GM12864 (cell line): ENCODE measurements around the gene RTP5.
A peak's percentile ranks its signal among the peaks of the same experiment; 100 is the strongest.
"Not testable (repeated sequence)": the region's sequence is repeated elsewhere in the genome, so short reads cannot be mapped to it uniquely, and the experiment has no call there.

Experiments used
- DNase-seq: peaks from one replicate; pipeline ENCODE4 v3.0.0-alpha.2; 2011; ENCODE audit warnings: low read depth
- H3K4me3 ChIP-seq: 2 replicates; pipeline ENCODE4 v1.5.1; 2011; ENCODE audit warnings: mild to moderate bottlenecking, low read depth, low read length, control low read depth
- TF ChIP-seq, protein P1 (sequence below): IDR thresholded peaks from 2 replicates; pipeline ENCODE4 v1.5.1; 2011; ENCODE audit warnings: low read depth, mild to moderate bottlenecking, moderate library complexity, low read length, control low read depth, inconsistent platforms; ENCODE audit errors: missing control alignments

Gene RTP5

GRCh38 chr2:241875754-241876527 lies 6.4 kb downstream of the RTP5 start:
- DNase-seq, H3K4me3 ChIP-seq: not testable (repeated sequence)
- TF ChIP-seq, protein P1, sequence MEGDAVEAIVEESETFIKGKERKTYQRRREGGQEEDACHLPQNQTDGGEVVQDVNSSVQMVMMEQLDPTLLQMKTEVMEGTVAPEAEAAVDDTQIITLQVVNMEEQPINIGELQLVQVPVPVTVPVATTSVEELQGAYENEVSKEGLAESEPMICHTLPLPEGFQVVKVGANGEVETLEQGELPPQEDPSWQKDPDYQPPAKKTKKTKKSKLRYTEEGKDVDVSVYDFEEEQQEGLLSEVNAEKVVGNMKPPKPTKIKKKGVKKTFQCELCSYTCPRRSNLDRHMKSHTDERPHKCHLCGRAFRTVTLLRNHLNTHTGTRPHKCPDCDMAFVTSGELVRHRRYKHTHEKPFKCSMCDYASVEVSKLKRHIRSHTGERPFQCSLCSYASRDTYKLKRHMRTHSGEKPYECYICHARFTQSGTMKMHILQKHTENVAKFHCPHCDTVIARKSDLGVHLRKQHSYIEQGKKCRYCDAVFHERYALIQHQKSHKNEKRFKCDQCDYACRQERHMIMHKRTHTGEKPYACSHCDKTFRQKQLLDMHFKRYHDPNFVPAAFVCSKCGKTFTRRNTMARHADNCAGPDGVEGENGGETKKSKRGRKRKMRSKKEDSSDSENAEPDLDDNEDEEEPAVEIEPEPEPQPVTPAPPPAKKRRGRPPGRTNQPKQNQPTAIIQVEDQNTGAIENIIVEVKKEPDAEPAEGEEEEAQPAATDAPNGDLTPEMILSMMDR, result peak; percentile 45

- TF ChIP-seq, protein P1, result no peak
- DNase-seq, result no peak
- H3K4me3 ChIP-seq, result no peak overlapping the region
Measured at GRCh38 chr2:241876528-241877196, 7.1 kb downstream of the RTP5 start.

DNA sequence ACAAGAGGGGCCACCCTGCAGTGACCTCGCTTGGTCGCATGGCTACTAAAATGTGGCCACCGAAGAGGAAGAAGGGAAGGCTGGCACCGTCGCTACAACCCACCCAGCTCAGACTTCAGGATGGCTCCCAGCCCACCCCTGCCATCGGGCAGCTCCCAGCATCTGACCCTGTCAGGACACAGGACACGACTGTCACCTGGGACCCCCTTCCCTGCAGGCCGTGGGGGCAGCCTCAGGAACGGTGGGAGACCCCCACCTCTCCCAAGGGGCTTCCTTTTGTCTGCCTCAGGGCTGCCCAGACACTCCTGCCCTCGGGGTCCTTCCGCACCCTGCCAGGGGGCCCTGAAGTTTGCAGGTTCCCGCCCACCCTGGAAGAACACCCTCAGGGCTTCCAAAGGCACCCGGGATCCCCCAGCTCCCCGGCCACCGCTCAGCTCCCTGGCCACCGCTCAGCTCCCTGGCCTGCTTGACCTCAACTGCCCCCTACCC lies 7.7 kb downstream of the RTP5 start:
- DNase-seq, result no peak
- TF ChIP-seq, protein P1, result no peak
- H3K4me3 ChIP-seq, result no peak overlapping the region

- TF ChIP-seq, protein P1, result peak; percentile 74
- H3K4me3 ChIP-seq, result no peak overlapping the region
- no peak for DNase-seq
Measured at GRCh38 chr2:241877989-241878970, 8.8 kb downstream of the RTP5 start.

DNA sequence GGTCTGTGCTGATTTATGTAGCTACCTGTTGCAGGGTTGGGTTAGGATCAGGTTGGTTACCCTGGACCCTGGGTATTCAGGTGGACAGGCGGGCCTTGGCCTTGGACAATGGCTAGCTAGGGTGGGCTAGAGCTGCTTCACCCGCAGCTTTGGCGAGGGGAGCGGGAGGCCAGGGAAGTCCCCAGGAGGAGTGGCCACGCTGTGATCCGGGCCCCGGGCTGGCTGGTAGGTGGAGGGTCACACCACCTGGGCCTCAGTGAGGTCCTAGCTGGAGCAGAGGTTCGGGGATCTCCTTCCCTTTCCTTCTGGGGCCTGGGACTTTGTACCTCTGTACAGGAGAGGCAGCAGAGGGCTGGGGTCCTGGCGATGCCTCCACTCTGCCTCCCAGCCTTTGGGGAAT lies 9.8 kb downstream of the RTP5 start:
- DNase-seq, result no peak

More for the DNA sequence above, 9.8 kb downstream of the RTP5 start:
- TF ChIP-seq, protein P1, result no peak
- H3K4me3 ChIP-seq, result no peak overlapping the region
